HepG2 (cell line): ENCODE results near the gene PPP1R18. TPM values are rescaled to one million over a fixed set of nuclear protein-coding genes. Genes with fewer than 3 reads are reported as not detected.

Source experiments
- ATAC-seq: fragments of 200-7000 bp; cut with Tn5 transposase; 3 replicates; pipeline ENCODE4 v1.9.1; 2020; ENCODE audit warnings: mild to moderate bottlenecking, moderate library complexity
- BruUV-seq: library from RNA; stranded (reverse); fragments of 400-500 nt; replicated peaks from 2 replicates; lab custom pipeline; 2021; lab: Mats Ljungman, UMichigan
- CTCF ChIA-PET: fragments of 300-600 bp; formaldehyde crosslinking; extraction: SDS; loops from one replicate; lab custom pipeline; 2021; ENCODE audit warnings: low total read pairs, inconsistent platforms, low intra/inter-chr PET ratio; lab: Yijun Ruan, JAX
- POLR2A ChIA-PET: fragments of 350-600 bp; sonication (Branson Sonifier 250); formaldehyde crosslinking; loops from one replicate; lab custom pipeline; 2020; ENCODE audit warnings: antibody characterized with exemption, inconsistent platforms; lab: Yijun Ruan, JAX
- DNase-seq: peaks from one replicate; pipeline ENCODE4 v3.0.0-alpha.2; 2015; ENCODE audit warnings: low spot score
- FAIRE-seq: peaks from 3 replicates; lab custom pipeline; 2011; peaks lifted over from hg19 to GRCh38; lab: Jason Lieb, UNC
- H2AFZ ChIP-seq: one replicate; pipeline ENCODE4 v1.6.1; 2011; ENCODE audit warnings: low read length, inconsistent platforms
- H3K27ac ChIP-seq: fragments of 300-600 bp; 3 replicates; pipeline ENCODE4 v1.8.0; 2011; ENCODE audit warnings: mixed run types, mild to moderate bottlenecking, mixed read lengths, low read length, inconsistent platforms; ENCODE audit not compliant: insufficient read depth; ENCODE audit errors: extremely low read length
- H3K27me3 ChIP-seq, 2 experiments: fragments of 200-600 bp in 1 of 2; 2 replicates in 1 of 2; 3 replicates in 1 of 2; pipeline versions ENCODE4 v1.6.0 to v1.8.0; 2011; ENCODE audit warnings: low read length in 2 of 2, mild to moderate bottlenecking in 2 of 2, moderate library complexity in 2 of 2, inconsistent platforms in 1 of 2; ENCODE audit not compliant: insufficient read depth in 2 of 2, control insufficient read depth in 1 of 2
- H3K36me3 ChIP-seq, 2 experiments: fragments of 200-600 bp in 1 of 2; replicated peaks in 1 of 2; 2 replicates in 1 of 2; 3 replicates in 1 of 2; pipeline versions ENCODE4 v1.5.1 to v1.8.0; 2011; ENCODE audit warnings: low read length in 2 of 2, inconsistent platforms in 1 of 2; ENCODE audit not compliant: insufficient read depth in 2 of 2, control insufficient read depth in 1 of 2
- H3K4me1 ChIP-seq: 2 replicates; pipeline ENCODE4 v1.5.1; 2012; ENCODE audit warnings: low read length, inconsistent platforms; ENCODE audit not compliant: insufficient read depth
- H3K4me2 ChIP-seq: 2 replicates; pipeline ENCODE4 v1.6.0; 2011; ENCODE audit warnings: low read depth, low read length, inconsistent platforms
- H3K4me3 ChIP-seq, 3 experiments: fragments of 200-600 bp in 1 of 3; sonication (generic), shearing (Covaris generic) in 1 of 3; replicated peaks in 1 of 3; 2 replicates each; pipeline ENCODE4 v1.5.1; 2011 to 2016; ENCODE audit warnings: low read length in 3 of 3, inconsistent platforms in 2 of 3, low read depth in 2 of 3, mild to moderate bottlenecking in 2 of 3, control low read depth in 1 of 3, mixed read lengths in 1 of 3; ENCODE audit not compliant: insufficient read depth in 1 of 3
- H3K79me2 ChIP-seq: one replicate; pipeline ENCODE4 v1.6.1; 2011; ENCODE audit warnings: low read length, inconsistent platforms; ENCODE audit not compliant: insufficient read depth
- H3K9ac ChIP-seq: 2 replicates; pipeline ENCODE4 v1.6.0; 2011; ENCODE audit warnings: mild to moderate bottlenecking, low read depth, low read length, inconsistent platforms; ENCODE audit not compliant: insufficient read depth
- H3K9me3 ChIP-seq: 2 replicates; pipeline ENCODE4 v1.5.1; 2012; ENCODE audit warnings: mild to moderate bottlenecking, low read length
- H4K20me1 ChIP-seq: 2 replicates; pipeline ENCODE4 v1.6.0; 2011; ENCODE audit warnings: inconsistent platforms, mild to moderate bottlenecking, low read length, moderate library complexity; ENCODE audit not compliant: insufficient read depth
- FOXJ3 ChIP-seq: sonication (generic); formaldehyde crosslinking; IDR thresholded peaks from 2 replicates; pipeline ENCODE4 v1.4.0; 2020; ENCODE audit warnings: missing genetic modification reagents, mild to moderate bottlenecking, borderline replicate concordance
- GZF1 ChIP-seq: sonication (generic); formaldehyde crosslinking; IDR thresholded peaks from 2 replicates; pipeline ENCODE4 v1.5.1; 2020; ENCODE audit warnings: mild to moderate bottlenecking, missing genetic modification reagents
- ISL2 ChIP-seq: sonication (generic); formaldehyde crosslinking; IDR thresholded peaks from 2 replicates; pipeline ENCODE4 v1.5.0; 2020; ENCODE audit warnings: missing genetic modification reagents
- JUNB ChIP-seq: sonication (generic); formaldehyde crosslinking; IDR thresholded peaks from 2 replicates; pipeline ENCODE4 v1.8.0; 2022; ENCODE audit warnings: missing genetic modification reagents, mild to moderate bottlenecking, borderline replicate concordance
- KDM6A ChIP-seq: IDR thresholded peaks from 2 replicates; pipeline ENCODE4 v1.6.1; 2016; ENCODE audit warnings: low read depth
- LCORL ChIP-seq, 2 experiments: fragments of 450-650 bp in 1 of 2; sonication (generic) in 1 of 2; formaldehyde crosslinking in 1 of 2; IDR thresholded peaks; 2 replicates each; pipeline versions ENCODE4 v1.5.0 to v1.6.1; 2017 to 2020; ENCODE audit warnings: antibody characterized with exemption in 1 of 2, missing genetic modification reagents in 1 of 2
- NFRKB ChIP-seq: fragments of 450-650 bp; IDR thresholded peaks from 2 replicates; pipeline ENCODE4 v1.6.1; 2017
- RAD21 ChIP-seq: fragments of 450-650 bp; formaldehyde crosslinking; IDR thresholded peaks from 2 replicates; pipeline ENCODE4 v1.5.0; 2020; ENCODE audit warnings: mild to moderate bottlenecking
- RBFOX2 ChIP-seq: fragments of 200-400 bp; formaldehyde crosslinking; IDR thresholded peaks from 2 replicates; pipeline ENCODE4 v1.6.1; 2017; ENCODE audit warnings: low read depth, mild to moderate bottlenecking, low read length
- SP5 ChIP-seq: IDR thresholded peaks from 2 replicates; pipeline ENCODE4 v1.6.1; 2016; ENCODE audit warnings: low read depth, borderline replicate concordance
- ZEB1 ChIP-seq: IDR thresholded peaks from 2 replicates; pipeline ENCODE4 v1.6.1; 2012; ENCODE audit warnings: mild to moderate bottlenecking, low read depth, inconsistent platforms; ENCODE audit not compliant: insufficient replicate concordance
- ZMAT3 ChIP-seq: sonication (generic); formaldehyde crosslinking; conservative IDR thresholded peaks from 2 replicates; pipeline ENCODE4 v1.7.0; 2021; ENCODE audit warnings: missing genetic modification reagents
- ZMYM2 ChIP-seq: sonication (generic); formaldehyde crosslinking; IDR thresholded peaks from 2 replicates; pipeline ENCODE4 v1.8.0; 2022; ENCODE audit warnings: mild to moderate bottlenecking, missing genetic modification reagents
- ZNF414 ChIP-seq: sonication (generic); formaldehyde crosslinking; IDR thresholded peaks from 2 replicates; pipeline ENCODE4 v1.5.0; 2020; ENCODE audit warnings: missing genetic modification reagents
- ZNF530 ChIP-seq: sonication (generic); formaldehyde crosslinking; IDR thresholded peaks from 2 replicates; pipeline ENCODE4 v1.5.0; 2020; ENCODE audit warnings: low read depth, mild to moderate bottlenecking, missing genetic modification reagents
- ZNF713 ChIP-seq: sonication (generic); formaldehyde crosslinking; IDR thresholded peaks from 2 replicates; pipeline ENCODE4 v1.4.0; 2020; ENCODE audit warnings: mild to moderate bottlenecking, missing genetic modification reagents
- WGBS: methylation state at CpG from one replicate; pipeline ENCODE4 v1.1.6; 2017; ENCODE audit warnings: low lambda C conversion rate; 5-methylcytosine and 5-hydroxymethylcytosine counted together
- in situ Hi-C: cut with HindIII; loops from 2 replicates; pipeline ENCODE4 v1.10.0; 2017; ENCODE audit warnings: low pct_unique_long_range_greater_than_20kb; ENCODE audit not compliant: extremely low pct_ligation_motif_present
- intact Hi-C: fragments of 100-400 bp; cut with micrococcal nuclease; formaldehyde crosslinking; loops from one replicate; pipeline ENCODE4 v1.10.0; 2022; ENCODE audit not compliant: unreplicated experiment
- polyA plus RNA-seq, 8 experiments: library from polyadenylated mRNA; depleted of rRNA in 3 of 8; stranded (reverse) in 7 of 8; unstranded in 1 of 8; fragments of >200 nt; fragmentation: Illumina TruSeq in 4 of 8; extraction: Trizol in 4 of 8; gene quantifications; 2 replicates each; pipeline versions ENCODE4 v1.2.1 to v1.2.3, GENCODE V29; 2011 to 2016; ENCODE audit warnings: low read depth in 4 of 8, missing spikeins in 1 of 8, mixed read lengths in 1 of 8; ENCODE audit not compliant: insufficient read depth in 1 of 8
- total RNA-seq, 5 experiments: library from RNA; depleted of rRNA; stranded (reverse); fragments of >200 nt; fragmentation: Illumina TruSeq; extraction: Trizol; gene quantifications; 2 replicates each; pipeline ENCODE4 v1.2.3, GENCODE V29; 2016; ENCODE audit warnings: low read depth in 1 of 5
- TF ChIP-seq, protein P1 (sequence below): IDR thresholded peaks from 2 replicates; pipeline ENCODE4 v1.6.1; 2016
- TF ChIP-seq, protein P2 (sequence below): sonication (generic); formaldehyde crosslinking; IDR thresholded peaks from 2 replicates; pipeline ENCODE4 v1.4.0; 2020; ENCODE audit warnings: missing genetic modification reagents
- TF ChIP-seq, protein P3 (sequence below): sonication (generic); formaldehyde crosslinking; IDR thresholded peaks from 2 replicates; pipeline ENCODE4 v1.8.1; 2023; ENCODE audit warnings: missing genetic modification reagents, inconsistent platforms, borderline replicate concordance
- TF ChIP-seq, protein P4 (sequence below): fragments of 450-650 bp; IDR thresholded peaks from 2 replicates; pipeline ENCODE4 v1.6.1; 2016

Gene PPP1R18
- total and polyA plus RNA-seq, 2 of the 13 experiments (the other 11 are each of a cell fraction or from before 2014, with no cell fraction given): 4.9 to 9.2 TPM

GRCh38 chr6:30726506-30727413 is 40.3 kb upstream of the PPP1R18 start:
- intact Hi-C loops: no loop called here
- in situ Hi-C loops: loop anchor here (10.0 kb wide), 1 partner anchor 242 kb away; the partner anchor contains the start of gene HLA-E
- DNase-seq (no peak), ATAC-seq (no peak), FAIRE-seq (no peak)
- Histone ChIP-seq H3K4me3 (no peak overlapping the region), H3K9me3 (no peaks in the 10 kb centered on the region), H3K9ac (no peak overlapping the region), H4K20me1 (peaks cover 40% of the 10 kb centered on the region), H3K36me3 (peaks cover 27 to 64% of the 10 kb centered on the region in 2 experiments), H3K27me3 (no peaks in the 10 kb centered on the region), H2AFZ (no peak overlapping the region), H3K27ac (no peak overlapping the region), H3K79me2 (peaks cover 23% of the 10 kb centered on the region), H3K4me1 (peaks cover 62% of the 10 kb centered on the region), H3K4me2 (no peak overlapping the region)
- CTCF ChIA-PET: interaction anchor here (1.3 kb wide), 1 partner anchor 44 kb away, joined by 3 read pairs; no protein-coding TSS in a partner anchor
- POLR2A ChIA-PET: interaction anchor here (0.5 to 3.5 kb wide), 9 partner anchors 9 to 187 kb away, joined by 3 to 31 read pairs (median 4); partner anchors contain the start of genes FLOT1, MDC1 and VARS2
- 97% methylated on average over 11 of the region's 11 CpGs for WGBS
- no TSS peak for BruUV-seq
- TF ChIP-seq ISL2 (CRISPR knock-in tag) (0 out of 2 replicates have a peak, but pooled peaks have one; percentile 11), JUNB (CRISPR knock-in tag) (no peak), FOXJ3 (CRISPR knock-in tag) (no peak), ZNF414 (no peak), ZNF713 (CRISPR knock-in tag) (no peak), ZEB1 (no peak), ZNF530 (no peak), RBFOX2 (0 out of 2 replicates have a peak, but pooled peaks have one; percentile 28), NFRKB (no peak), ZMYM2 (CRISPR knock-in tag) (no peak), LCORL (IDR thresholded peaks at IDR 0.05) (no peak), LCORL (CRISPR knock-in tag; IDR thresholded peaks at IDR 0.05) (peak; percentile 29; the same call in 1 of the 2 replicates), RAD21 (no peak), ZMAT3 (no peak), GZF1 (no peak), SP5 (CRISPR knock-in tag) (no peak), KDM6A (no peak)
- TF ChIP-seq, protein P1, sequence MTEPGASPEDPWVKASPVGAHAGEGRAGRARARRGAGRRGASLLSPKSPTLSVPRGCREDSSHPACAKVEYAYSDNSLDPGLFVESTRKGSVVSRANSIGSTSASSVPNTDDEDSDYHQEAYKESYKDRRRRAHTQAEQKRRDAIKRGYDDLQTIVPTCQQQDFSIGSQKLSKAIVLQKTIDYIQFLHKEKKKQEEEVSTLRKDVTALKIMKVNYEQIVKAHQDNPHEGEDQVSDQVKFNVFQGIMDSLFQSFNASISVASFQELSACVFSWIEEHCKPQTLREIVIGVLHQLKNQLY (CRISPR knock-in tag): no peak
- TF ChIP-seq, protein P2, sequence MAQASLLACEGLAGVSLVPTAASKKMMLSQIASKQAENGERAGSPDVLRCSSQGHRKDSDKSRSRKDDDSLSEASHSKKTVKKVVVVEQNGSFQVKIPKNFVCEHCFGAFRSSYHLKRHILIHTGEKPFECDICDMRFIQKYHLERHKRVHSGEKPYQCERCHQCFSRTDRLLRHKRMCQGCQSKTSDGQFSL (CRISPR knock-in tag): 0 out of 2 replicates have a peak, but pooled peaks have one; percentile 25
- TF ChIP-seq, protein P3, sequence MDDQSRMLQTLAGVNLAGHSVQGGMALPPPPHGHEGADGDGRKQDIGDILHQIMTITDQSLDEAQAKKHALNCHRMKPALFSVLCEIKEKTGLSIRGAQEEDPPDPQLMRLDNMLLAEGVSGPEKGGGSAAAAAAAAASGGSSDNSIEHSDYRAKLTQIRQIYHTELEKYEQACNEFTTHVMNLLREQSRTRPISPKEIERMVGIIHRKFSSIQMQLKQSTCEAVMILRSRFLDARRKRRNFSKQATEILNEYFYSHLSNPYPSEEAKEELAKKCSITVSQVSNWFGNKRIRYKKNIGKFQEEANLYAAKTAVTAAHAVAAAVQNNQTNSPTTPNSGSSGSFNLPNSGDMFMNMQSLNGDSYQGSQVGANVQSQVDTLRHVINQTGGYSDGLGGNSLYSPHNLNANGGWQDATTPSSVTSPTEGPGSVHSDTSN (CRISPR knock-in tag): no peak
- TF ChIP-seq, protein P4, sequence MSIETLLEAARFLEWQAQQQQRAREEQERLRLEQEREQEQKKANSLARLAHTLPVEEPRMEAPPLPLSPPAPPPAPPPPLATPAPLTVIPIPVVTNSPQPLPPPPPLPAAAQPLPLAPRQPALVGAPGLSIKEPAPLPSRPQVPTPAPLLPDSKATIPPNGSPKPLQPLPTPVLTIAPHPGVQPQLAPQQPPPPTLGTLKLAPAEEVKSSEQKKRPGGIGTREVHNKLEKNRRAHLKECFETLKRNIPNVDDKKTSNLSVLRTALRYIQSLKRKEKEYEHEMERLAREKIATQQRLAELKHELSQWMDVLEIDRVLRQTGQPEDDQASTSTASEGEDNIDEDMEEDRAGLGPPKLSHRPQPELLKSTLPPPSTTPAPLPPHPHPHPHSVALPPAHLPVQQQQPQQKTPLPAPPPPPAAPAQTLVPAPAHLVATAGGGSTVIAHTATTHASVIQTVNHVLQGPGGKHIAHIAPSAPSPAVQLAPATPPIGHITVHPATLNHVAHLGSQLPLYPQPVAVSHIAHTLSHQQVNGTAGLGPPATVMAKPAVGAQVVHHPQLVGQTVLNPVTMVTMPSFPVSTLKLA: no peak
